H1 (cell line): ENCODE data around the gene FUBP3. TPM values are rescaled to one million over a fixed set of nuclear protein-coding genes. Genes with fewer than 3 reads are reported as not detected.

Experiments
- CTCF ChIA-PET: fragments of 300-600 bp; sonication (Branson Sonifier 250); formaldehyde crosslinking; loops from one replicate; lab custom pipeline; 2021; ENCODE audit not compliant: partially characterized antibody; lab: Charles Lee
- POLR2A ChIA-PET: fragments of 300-600 bp; sonication (Branson Sonifier 250); formaldehyde crosslinking; loops from one replicate; lab custom pipeline; 2021; ENCODE audit warnings: inconsistent platforms; ENCODE audit not compliant: partially characterized antibody; lab: Charles Lee
- DNase-seq, 2 experiments: peaks; one replicate each; pipeline versions ENCODE4 v3.0.0 to v3.0.0-alpha.2; 2010 to 2022; ENCODE audit warnings: low spot score in 2 of 2, low read depth in 1 of 2, mixed read lengths in 1 of 2
- FAIRE-seq: peaks from 2 replicates; lab custom pipeline; 2011; peaks lifted over from hg19 to GRCh38; lab: Jason Lieb, UNC
- H2AFZ ChIP-seq: 2 replicates; pipeline ENCODE4 v1.8.1; 2012; ENCODE audit warnings: low read length, inconsistent platforms
- H2AK5ac ChIP-seq: 2 replicates; pipeline ENCODE4 v1.6.1; 2013; ENCODE audit warnings: low read depth, low read length
- H2BK120ac ChIP-seq: replicated peaks from 2 replicates; pipeline ENCODE3; 2013; ENCODE audit warnings: low read depth, low read length, inconsistent platforms
- H2BK12ac ChIP-seq: 2 replicates; pipeline ENCODE4 v1.6.1; 2013; ENCODE audit warnings: low read depth, low read length
- H2BK15ac ChIP-seq: 2 replicates; pipeline ENCODE4 v1.6.1; 2013; ENCODE audit warnings: low read length
- H2BK20ac ChIP-seq: 2 replicates; pipeline ENCODE4 v1.6.1; 2013; ENCODE audit warnings: low read length
- H2BK5ac ChIP-seq: 2 replicates; pipeline ENCODE4 v1.6.1; 2013; ENCODE audit warnings: low read depth, low read length
- H3K14ac ChIP-seq: 2 replicates; pipeline ENCODE4 v1.6.1; 2013; ENCODE audit warnings: inconsistent platforms; ENCODE audit not compliant: insufficient read length
- H3K18ac ChIP-seq: 2 replicates; pipeline ENCODE4 v1.6.1; 2013; ENCODE audit warnings: low read length; ENCODE audit errors: extremely low read depth
- H3K23ac ChIP-seq: 2 replicates; pipeline ENCODE4 v1.6.1; 2013; ENCODE audit warnings: inconsistent platforms; ENCODE audit not compliant: insufficient read length
- H3K23me2 ChIP-seq: 2 replicates; pipeline ENCODE4 v1.6.1; 2013; ENCODE audit warnings: low read depth, low read length
- H3K27ac ChIP-seq: 2 replicates; pipeline ENCODE4 v1.6.1; 2011; ENCODE audit warnings: low read depth, low read length, inconsistent platforms
- H3K27me3 ChIP-seq, 4 experiments: replicated peaks in 1 of 4; 1 replicate in 1 of 4; 2 replicates in 3 of 4; pipeline versions ENCODE4 v1.6.1 to v1.8.1; 2011 to 2013; ENCODE audit warnings: low read length in 3 of 4, mild to moderate bottlenecking in 3 of 4, inconsistent platforms in 2 of 4, mixed read lengths in 2 of 4, moderate library complexity in 1 of 4; ENCODE audit not compliant: control insufficient read depth in 3 of 4, insufficient read depth in 3 of 4; ENCODE audit errors: extremely low read depth in 1 of 4
- H3K36me3 ChIP-seq, 4 experiments: 2 replicates each; pipeline versions ENCODE4 v1.6.1 to v1.8.1; 2011 to 2013; ENCODE audit warnings: mild to moderate bottlenecking in 4 of 4, low read length in 3 of 4, moderate library complexity in 2 of 4, control low read depth in 1 of 4, inconsistent platforms in 1 of 4; ENCODE audit not compliant: insufficient read depth in 4 of 4, control insufficient read depth in 2 of 4
- H3K4ac ChIP-seq: replicated peaks from 2 replicates; pipeline ENCODE3; 2013; ENCODE audit warnings: low read length, low read depth, mixed read lengths, inconsistent platforms; ENCODE audit not compliant: insufficient read length
- H3K4me1 ChIP-seq, 4 experiments: replicated peaks in 1 of 4; 1 replicate in 1 of 4; 2 replicates in 3 of 4; pipeline versions ENCODE4 v1.6.1 to v1.8.1; 2011 to 2013; ENCODE audit warnings: low read length in 3 of 4, inconsistent platforms in 2 of 4, mixed read lengths in 1 of 4; ENCODE audit not compliant: insufficient read depth in 4 of 4, control insufficient read depth in 3 of 4
- H3K4me2 ChIP-seq, 2 experiments: 2 replicates each; pipeline versions ENCODE4 v1.6.1 to v1.8.1; 2011 to 2013; ENCODE audit warnings: low read depth in 2 of 2, low read length in 2 of 2, control low read depth in 1 of 2, inconsistent platforms in 1 of 2, mild to moderate bottlenecking in 1 of 2; ENCODE audit not compliant: insufficient read depth in 1 of 2
- H3K4me3 ChIP-seq, 4 experiments: fragments of 200-600, 300-600 bp in 1 of 4; sonication (generic), shearing (Covaris generic), sonication (Bioruptor Twin) in 1 of 4; 2 replicates each; pipeline versions ENCODE4 v1.5.1 to v1.8.1; 2011 to 2016; ENCODE audit warnings: low read length in 4 of 4, low read depth in 3 of 4, control low read depth in 2 of 4, inconsistent platforms in 2 of 4, mild to moderate bottlenecking in 2 of 4, mixed read lengths in 1 of 4, moderate library complexity in 1 of 4; ENCODE audit not compliant: insufficient read depth in 2 of 4; ENCODE audit errors: extremely low read depth in 1 of 4
- H3K56ac ChIP-seq: replicated peaks from 2 replicates; pipeline ENCODE3; 2013; ENCODE audit warnings: low read depth, mild to moderate bottlenecking, mixed read lengths, low read length, inconsistent platforms; ENCODE audit not compliant: insufficient read length
- H3K79me1 ChIP-seq: 2 replicates; pipeline ENCODE4 v1.6.1; 2013; ENCODE audit warnings: low read depth, low read length, control low read depth
- H3K79me2 ChIP-seq, 2 experiments: 2 replicates each; pipeline versions ENCODE4 v1.6.1 to v1.8.1; 2012 to 2013; ENCODE audit warnings: low read length in 2 of 2, mild to moderate bottlenecking in 2 of 2, inconsistent platforms in 1 of 2; ENCODE audit not compliant: insufficient read depth in 2 of 2, control insufficient read depth in 1 of 2
- H3K9ac ChIP-seq, 4 experiments: replicated peaks in 1 of 4; 1 replicate in 1 of 4; 2 replicates in 3 of 4; pipeline versions ENCODE4 v1.6.1 to v1.8.1; 2011 to 2013; ENCODE audit warnings: low read depth in 3 of 4, low read length in 3 of 4, control low read depth in 2 of 4, mild to moderate bottlenecking in 2 of 4, moderate library complexity in 2 of 4, inconsistent platforms in 1 of 4; ENCODE audit errors: extremely low read depth in 1 of 4
- H3K9me3 ChIP-seq, 2 experiments: 2 replicates each; pipeline versions ENCODE4 v1.6.1 to v1.8.1; 2012 to 2013; ENCODE audit warnings: mild to moderate bottlenecking in 2 of 2, moderate library complexity in 2 of 2, control low read depth in 1 of 2, inconsistent platforms in 1 of 2, low read depth in 1 of 2, low read length in 1 of 2, mixed read lengths in 1 of 2; ENCODE audit not compliant: insufficient read depth in 2 of 2
- H4K20me1 ChIP-seq, 2 experiments: replicated peaks in 1 of 2; 2 replicates each; pipeline versions ENCODE3 to v1.8.1; 2011 to 2013; ENCODE audit warnings: inconsistent platforms in 2 of 2, low read length in 2 of 2, mild to moderate bottlenecking in 1 of 2; ENCODE audit not compliant: insufficient read depth in 2 of 2, control insufficient read depth in 1 of 2
- H4K5ac ChIP-seq: 2 replicates; pipeline ENCODE4 v1.6.1; 2013; ENCODE audit warnings: low read length, low read depth, mixed read lengths, inconsistent platforms; ENCODE audit not compliant: insufficient read length
- H4K8ac ChIP-seq: 2 replicates; pipeline ENCODE4 v1.8.0; 2013; ENCODE audit warnings: mild to moderate bottlenecking, moderate library complexity, low read length, inconsistent platforms; ENCODE audit not compliant: insufficient read depth; ENCODE audit errors: extremely low read depth
- H4K91ac ChIP-seq: replicated peaks from 2 replicates; pipeline ENCODE3; 2013; ENCODE audit warnings: low read length, mixed read lengths, inconsistent platforms; ENCODE audit not compliant: insufficient read length
- CBX5 ChIP-seq: fragments of 300-800, 300-1000 bp; sonication (generic); IDR thresholded peaks from 2 replicates; pipeline ENCODE4 v1.7.1; 2016; ENCODE audit warnings: antibody characterized with exemption, low read length, low read depth
- KDM4A ChIP-seq: IDR thresholded peaks from one replicate; pipeline ENCODE4 v1.7.1; 2012; ENCODE audit warnings: low read depth, mild to moderate bottlenecking, moderate library complexity, low read length, inconsistent platforms; ENCODE audit not compliant: severe bottlenecking
- PHF8 ChIP-seq: fragments of 200-600 bp; sonication (generic); conservative IDR thresholded peaks from 2 replicates; pipeline ENCODE4 v1.7.1; 2012; ENCODE audit warnings: low read depth, mild to moderate bottlenecking, inconsistent platforms, low read length, moderate library complexity
- POLR2AphosphoS5 ChIP-seq: IDR thresholded peaks from 2 replicates; pipeline ENCODE4 v1.6.1; 2011; ENCODE audit warnings: low read depth, low read length
- SP1 ChIP-seq: IDR thresholded peaks from 2 replicates; pipeline ENCODE4 v1.6.1; 2011; ENCODE audit warnings: low read depth, low read length
- TCF12 ChIP-seq: IDR thresholded peaks from 2 replicates; pipeline ENCODE4 v1.6.1; 2011; ENCODE audit warnings: low read depth, mild to moderate bottlenecking, low read length
- TEAD4 ChIP-seq: IDR thresholded peaks from 2 replicates; pipeline ENCODE4 v1.6.1; 2012; ENCODE audit warnings: low read depth, low read length, inconsistent platforms, mixed read lengths
- WGBS, 2 experiments: shearing (Covaris generic) in 1 of 2; methylation state at CpG; one replicate each; pipeline versions ENCODE4 v1.1.6 to v1.1.7; 2013 to 2015; ENCODE audit warnings: low lambda C conversion rate in 2 of 2, mixed read lengths in 2 of 2, inconsistent platforms in 1 of 2, low coverage in 1 of 2, missing lambda C conversion rate in 1 of 2; ENCODE audit not compliant: insufficient replicate concordance in 2 of 2, insufficient coverage in 1 of 2, insufficient read length in 1 of 2; ENCODE audit errors: extremely low coverage in 1 of 2, missing lambda C conversion rate in 1 of 2; 5-methylcytosine and 5-hydroxymethylcytosine counted together
- polyA plus RNA-seq, 7 experiments: library from polyadenylated mRNA; depleted of rRNA in 3 of 7; stranded (reverse) in 5 of 7; unstranded in 2 of 7; fragments of >200 nt in 5 of 7; fragments of 200-250 nt in 2 of 7; gene quantifications; 1 replicate in 5 of 7; 2 replicates in 1 of 7; 4 replicates in 1 of 7; pipeline versions ENCODE4 v1.2.1 to v1.2.3, GENCODE V29; 2011 to 2013; ENCODE audit warnings: missing spikeins in 2 of 7, mixed read lengths in 2 of 7
- total RNA-seq: library from RNA; stranded (reverse); fragmentation: NEBNext Ultra II Directional; extraction: Animal tissue kit (Norgen Biotek cat#: 25700); gene quantifications from 2 replicates; pipeline ENCODE4 v1.2.1, GENCODE V29; 2021

The FUBP3 gene
- total and polyA plus RNA-seq, 2 of the 8 experiments (the other 6 are each of a cell fraction or from before 2014, with no cell fraction given): 23.7 to 76.4 TPM

DNA sequence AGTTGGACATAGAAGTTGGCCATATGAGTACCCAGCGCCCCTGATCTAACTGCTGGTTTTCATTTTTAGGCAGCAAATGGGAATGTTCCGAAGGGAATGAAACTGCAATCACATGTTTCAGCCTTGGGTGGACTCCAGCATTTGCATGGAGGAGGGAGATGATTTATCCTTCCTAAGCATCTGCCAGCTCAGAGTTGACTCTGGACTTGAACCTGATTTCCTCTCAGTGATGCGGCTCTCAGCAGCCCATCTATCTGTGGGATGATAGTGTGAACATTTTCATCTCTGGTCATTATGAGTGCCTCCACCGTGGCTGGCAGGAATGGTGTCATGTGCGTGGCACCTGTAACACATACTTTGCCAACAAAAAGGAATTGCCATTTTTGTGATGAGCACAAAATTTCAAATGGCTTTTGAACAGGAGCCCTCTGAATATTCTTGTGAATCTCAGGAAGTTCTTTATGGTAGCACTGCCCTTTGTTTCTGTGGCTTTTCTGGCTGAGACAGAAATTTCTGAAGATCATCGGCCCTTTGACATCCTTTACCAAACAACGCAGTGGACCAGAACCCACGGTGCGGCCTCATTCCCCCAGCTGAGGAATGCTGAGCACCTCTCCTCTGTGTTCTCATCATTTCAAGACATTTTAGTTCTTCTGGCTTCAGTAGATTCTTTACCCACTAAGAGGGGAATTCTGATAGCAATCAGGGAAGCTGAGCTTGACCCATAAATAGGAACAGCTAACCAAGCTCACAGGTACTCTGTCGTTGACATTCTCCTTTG is 28.5 kb downstream of the FUBP3 start:
- Histone ChIP-seq H3K4me3 (no peak overlapping the region), H3K4me2 (no peak overlapping the region), H3K9ac (no peak overlapping the region), H4K20me1 (peaks cover 0 to 6% of the 10 kb centered on the region in 2 experiments), H3K14ac (no peak overlapping the region), H3K27me3 (no peaks in the 10 kb centered on the region), H2BK15ac (no peak overlapping the region), H2BK5ac (no peak overlapping the region), H3K9me3 (no peaks in the 10 kb centered on the region), H4K5ac (no peak overlapping the region), H3K23ac (no peak overlapping the region), H4K91ac (no peak overlapping the region), H3K4ac (no peak overlapping the region), H2AFZ (no peak overlapping the region), H3K79me2 (peaks cover 3 to 32% of the 10 kb centered on the region in 2 experiments; a peak in 3 of 4 replicates), H2AK5ac (no peak overlapping the region), H3K36me3 (peaks cover 2 to 29% (median 10%) of the 10 kb centered on the region in 4 experiments; a peak in 5 of 8 replicates), H4K8ac (no peak overlapping the region), H3K23me2 (no peaks in the 10 kb centered on the region), H3K27ac (no peak overlapping the region), H3K4me1 (no peaks in the 10 kb centered on the region; a peak in 1 of 7 replicates), H2BK120ac (no peak overlapping the region), H2BK12ac (no peak overlapping the region), H3K56ac (no peak overlapping the region), H3K18ac (no peak overlapping the region), H2BK20ac (no peak overlapping the region), H3K79me1 (peaks cover 10% of the 10 kb centered on the region)
- DNase-seq (no peak), FAIRE-seq (no peak)
- TF ChIP-seq SP1: no peak
- TF ChIP-seq POLR2AphosphoS5: no peak
- TF ChIP-seq CBX5: no peak
- TF ChIP-seq KDM4A: no peak
- no peak for TF ChIP-seq PHF8
- no peak for TF ChIP-seq TEAD4
- TF ChIP-seq TCF12: no peak
- ChIA-PET POLR2A (interaction anchor here (1.3 to 1.8 kb wide), 2 partner anchors 16 to 27 kb away, joined by 4 read pairs; partner anchors contain the start of gene FUBP3), CTCF (interaction anchor here (1.2 to 3.5 kb wide), 6 partner anchors 8 to 161 kb away, joined by 3 to 10 read pairs (median 4); no protein-coding TSS in a partner anchor)
- whole genome bisulfite sequencing, 2 experiments: 91% methylated on average over 10 of the region's 10 CpGs; no CpG with 5 or more reads in 1 of the 2 experiments
